Measurements from ENCODE around the gene AXDND1.

- no peak for TF ChIP-seq POLR2A (IDR thresholded peaks at IDR 0.05)
- TF ChIP-seq CTCF (IDR thresholded peaks at IDR 0.05) = no peak
- TF ChIP-seq POLR2AphosphoS5 (IDR thresholded peaks at IDR 0.05) = no peak
Measured at GRCh38 chr1:179385510-179385909, 19.7 kb downstream of the AXDND1 start.
